ENCODE measurements around the gene ATP8B3.

- TF ChIP-seq CTCF (IDR thresholded peaks at IDR 0.05), result no peak
- TF ChIP-seq POLR2A (IDR thresholded peaks at IDR 0.05), result no peak
Measured at GRCh38 chr19:1845125-1845515, 33.0 kb upstream of the ATP8B3 start.
